Activated CD8-positive, alpha-beta memory T cell treated with anti-CD3 and anti-CD28 coated beads for 24 hours (primary cell): ENCODE measurements around the gene CST9.

Experiments
- DNase-seq: peaks from one replicate; pipeline ENCODE4 v3.0.0-alpha.2; 2020

The CST9 gene, protein sequence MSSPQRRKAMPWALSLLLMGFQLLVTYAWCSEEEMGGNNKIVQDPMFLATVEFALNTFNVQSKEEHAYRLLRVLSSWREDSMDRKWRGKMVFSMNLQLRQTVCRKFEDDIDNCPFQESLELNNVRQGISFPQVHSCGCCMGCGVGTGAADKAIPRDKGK

GRCh38 chr20:23605867-23606651 lies at the start of gene CST9:
Gene CST9 (minus strand): TSS chr20:23605917. CDS start chr20:23605864, 53 bp downstream.
- no peak for DNase-seq

DNA sequence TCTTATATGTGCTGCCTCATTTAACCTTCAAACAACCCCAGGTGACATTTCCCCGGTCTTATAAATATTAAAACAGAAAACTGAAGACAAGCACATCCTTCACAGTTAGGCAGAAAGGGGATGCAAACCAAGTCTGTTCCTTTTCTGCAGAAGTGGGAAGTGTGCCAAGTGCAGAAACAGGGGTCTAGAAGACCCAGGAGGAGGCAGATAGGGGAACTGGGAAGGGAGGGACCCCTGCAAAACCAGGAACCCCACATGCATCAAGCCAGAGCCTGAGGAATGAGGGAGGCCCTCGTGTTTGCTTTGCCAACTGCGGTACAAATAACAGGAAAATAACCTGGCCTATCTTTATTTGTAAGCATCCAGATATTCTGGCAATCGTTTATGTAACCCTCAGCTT lies 49.0 kb upstream of the CST9 start:
- no peak for DNase-seq

- no peak for DNase-seq
These were observed 48.3 kb upstream of the CST9 start for GRCh38 chr20:23654000-23654399.

GRCh38 chr20:23653400-23653938 lies 47.8 kb upstream of the CST9 start:
- DNase-seq: no peak

DNA sequence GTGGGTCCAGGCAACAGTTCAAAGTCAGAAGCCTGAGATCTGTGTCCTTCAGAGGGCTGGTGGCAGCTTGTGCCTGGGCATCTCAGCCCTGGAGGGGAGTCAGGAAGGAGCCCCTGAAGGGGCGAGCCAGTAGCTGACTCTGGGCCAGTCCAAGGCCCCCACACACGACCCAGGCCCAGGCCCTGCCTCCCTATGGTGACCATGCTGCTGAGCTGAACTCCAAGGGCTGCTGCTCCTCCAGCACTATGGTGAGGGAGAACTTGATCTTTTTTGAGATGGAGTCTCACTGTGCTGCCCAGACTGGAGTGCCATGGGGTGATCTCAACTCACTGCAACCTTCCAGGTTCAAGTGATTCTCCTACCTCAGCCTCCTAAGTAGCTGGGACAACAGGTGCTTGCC lies 47.2 kb upstream of the CST9 start:
- DNase-seq: no peak

GRCh38 chr20:23652371-23652770 lies 46.7 kb upstream of the CST9 start:
- no peak for DNase-seq

- no peak for DNase-seq
These were observed 45.4 kb upstream of the CST9 start for GRCh38 chr20:23651117-23651516.

- no peak for DNase-seq
These were observed 44.2 kb upstream of the CST9 start for GRCh38 chr20:23649830-23650417.

GRCh38 chr20:23649242-23649641 lies 43.5 kb upstream of the CST9 start:
- DNase-seq: no peak

- no peak for DNase-seq
These were observed 41.6 kb upstream of the CST9 start for GRCh38 chr20:23647346-23647745.

DNA sequence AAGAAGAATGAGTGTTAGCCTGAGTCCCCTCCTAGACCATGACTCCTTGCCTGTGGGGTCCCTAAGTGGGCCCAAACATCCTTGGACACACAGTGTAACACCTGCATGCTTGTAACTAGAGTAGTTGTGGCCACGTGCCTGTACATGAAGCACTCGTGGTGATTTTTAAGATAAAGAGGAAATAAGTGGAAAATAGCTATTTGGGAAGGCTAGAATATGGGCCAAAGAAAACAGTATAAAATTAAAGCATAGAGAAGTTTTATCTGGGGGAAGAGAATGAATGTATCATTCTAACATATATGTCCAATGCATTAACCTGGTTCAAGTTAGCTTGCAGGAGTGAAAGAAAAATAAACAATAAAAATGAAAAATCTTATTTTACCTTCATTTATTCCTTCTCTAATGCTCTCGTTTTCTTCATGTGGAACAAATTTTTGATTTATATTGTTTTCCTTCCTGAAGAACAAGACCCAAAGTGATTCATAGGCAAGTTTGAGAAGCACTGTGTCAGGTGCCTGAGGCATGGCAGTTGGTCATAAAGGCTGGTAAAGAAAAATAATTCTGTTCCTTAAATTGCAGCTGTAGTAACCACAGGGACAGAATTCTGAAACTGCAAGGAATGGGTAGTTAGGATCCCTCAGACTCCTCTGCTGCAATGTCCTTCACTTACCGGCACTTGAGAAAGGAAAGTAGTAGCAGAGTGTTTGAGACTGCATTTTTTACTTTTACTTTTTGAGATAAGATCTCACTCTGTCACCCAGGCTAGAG lies 40.6 kb upstream of the CST9 start:
- no peak for DNase-seq

- DNase-seq: no peak
These were observed 39.9 kb upstream of the CST9 start for GRCh38 chr20:23645575-23645974.

- no peak for DNase-seq
These were observed 38.4 kb upstream of the CST9 start for GRCh38 chr20:23644164-23644563.

GRCh38 chr20:23643659-23644058 lies 37.9 kb upstream of the CST9 start:
- no peak for DNase-seq

GRCh38 chr20:23641936-23642751 lies 36.4 kb upstream of the CST9 start:
- no peak for DNase-seq

DNA sequence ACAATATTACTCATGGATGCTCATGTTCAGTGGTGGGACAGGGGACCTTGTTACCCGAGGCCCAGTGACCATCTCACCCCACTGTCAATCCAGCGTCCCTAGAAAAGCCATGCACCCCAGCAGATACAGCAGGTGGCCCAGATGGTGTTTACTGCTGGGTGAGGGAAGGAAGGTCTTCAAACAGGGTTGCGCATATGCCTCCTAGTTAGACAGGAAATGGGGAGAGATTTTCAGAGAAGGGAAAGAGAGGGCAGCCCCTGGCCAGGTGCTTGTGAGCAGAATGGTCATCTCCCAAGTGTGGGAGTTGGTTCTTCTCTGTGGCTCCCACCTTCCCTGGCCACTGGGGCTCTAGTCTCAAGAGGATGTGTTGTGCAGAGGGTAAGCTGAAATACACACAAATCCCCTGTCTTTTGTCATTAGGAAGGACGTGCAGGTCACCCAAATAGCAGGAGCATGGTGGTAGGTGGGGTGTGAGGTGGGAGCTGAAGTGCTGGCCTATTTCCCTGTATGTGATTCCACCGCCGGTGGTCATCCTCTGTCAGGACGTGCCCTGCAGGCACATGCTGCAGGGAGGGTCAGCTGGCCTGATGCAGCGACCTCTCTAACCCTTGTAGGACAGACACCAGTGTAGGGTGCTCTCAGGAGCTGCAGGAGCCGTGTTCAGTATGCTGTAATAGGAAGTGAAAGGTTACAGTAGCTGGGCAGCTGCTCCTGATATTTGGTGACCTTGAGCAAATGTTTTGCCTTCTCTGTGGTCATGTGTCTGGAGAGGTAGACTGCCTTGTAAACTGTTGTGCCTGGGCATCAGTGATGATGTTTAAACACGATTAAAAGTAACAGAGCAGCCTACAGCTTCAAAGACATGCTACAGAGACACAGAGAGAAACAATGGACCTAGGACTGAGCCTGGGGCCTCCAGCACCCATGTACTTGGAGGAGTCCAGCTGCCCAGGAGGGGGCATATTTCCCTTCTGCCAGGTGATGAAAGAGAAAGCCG lies 35.3 kb upstream of the CST9 start:
- DNase-seq: no peak

GRCh38 chr20:23640018-23640601 lies 34.4 kb upstream of the CST9 start:
- no peak for DNase-seq

DNA sequence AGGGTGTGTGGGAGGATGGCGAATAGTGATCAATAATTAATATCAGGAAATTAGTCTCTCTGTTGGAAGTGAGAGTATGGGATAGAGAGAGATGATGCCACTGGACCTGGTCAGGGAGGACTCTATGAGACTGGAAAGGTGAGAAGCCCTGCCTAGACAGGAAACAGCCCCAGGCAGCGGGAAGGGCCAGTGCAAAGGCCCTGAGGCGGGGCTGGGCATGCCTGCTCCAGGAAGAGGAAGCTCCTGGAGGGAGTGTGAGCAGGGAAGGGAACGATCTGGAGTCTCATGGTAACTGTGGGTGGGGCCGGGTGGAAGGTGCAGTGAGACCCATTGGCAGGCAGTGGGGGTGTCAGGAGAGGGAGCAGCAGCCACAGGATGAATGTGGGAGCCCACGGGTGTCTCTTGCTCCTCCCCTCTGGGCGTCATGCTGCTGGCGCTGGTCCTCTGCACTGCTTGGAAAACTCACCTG lies 33.8 kb upstream of the CST9 start:
- no peak for DNase-seq

- DNase-seq: no peak
These were observed 32.6 kb upstream of the CST9 start for GRCh38 chr20:23638309-23638708.
